ENCODE measurements around the gene CNTN5. TPM values are rescaled to one million over a fixed set of nuclear protein-coding genes. Genes with fewer than 3 reads are reported as not detected.

CNTN5 gene
- total RNA-seq, 1 experiment from 2014 or later, result not detected

DNA sequence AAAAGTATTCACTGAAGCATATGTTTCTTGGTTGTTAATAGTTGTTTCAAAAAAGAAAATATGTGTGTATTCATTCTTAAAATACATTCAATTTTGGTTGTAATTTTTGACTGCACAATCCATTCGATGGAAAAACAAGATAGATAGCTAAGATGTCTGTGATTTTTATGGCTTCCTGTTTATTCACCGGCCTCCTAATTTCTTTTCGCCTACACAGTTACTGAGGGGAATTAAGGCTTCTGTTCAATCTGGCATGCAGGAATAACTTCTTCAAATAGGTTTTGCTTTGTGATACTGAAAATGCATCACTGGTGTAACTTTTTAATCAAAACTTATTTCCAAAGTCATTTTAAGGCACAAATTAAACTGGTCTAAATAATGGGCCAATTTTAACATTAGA, 1375.5 kb downstream of the CNTN5 start:
- H3K9ac ChIP-seq (ENCODE audit: extremely low read depth, insufficient read length, low read length), result no peak overlapping the region
- H3K4ac ChIP-seq (ENCODE audit: low read depth, low read length), result no peak overlapping the region
- Mint-ChIP-seq H3K27ac (no peak overlapping the region), H3K9me3 (no peaks in the 10 kb centered on the region; a peak in 1 of 5 replicates), H3K36me3 (ENCODE audit: insufficient read depth in 1 of 3, low read depth in 3 of 3) (peaks cover 0 to under 1% (median 0%) of the 10 kb centered on the region in 3 experiments; a peak in 1 of 7 replicates), H3K27me3 (ENCODE audit: low read depth) (no peaks in the 10 kb centered on the region), H3K4me1 (peaks cover 5 to 7% of the 10 kb centered on the region in 2 experiments; a peak in 3 of 4 replicates), H3K4me3 (no peak overlapping the region)
- TF ChIP-seq, protein P1, sequence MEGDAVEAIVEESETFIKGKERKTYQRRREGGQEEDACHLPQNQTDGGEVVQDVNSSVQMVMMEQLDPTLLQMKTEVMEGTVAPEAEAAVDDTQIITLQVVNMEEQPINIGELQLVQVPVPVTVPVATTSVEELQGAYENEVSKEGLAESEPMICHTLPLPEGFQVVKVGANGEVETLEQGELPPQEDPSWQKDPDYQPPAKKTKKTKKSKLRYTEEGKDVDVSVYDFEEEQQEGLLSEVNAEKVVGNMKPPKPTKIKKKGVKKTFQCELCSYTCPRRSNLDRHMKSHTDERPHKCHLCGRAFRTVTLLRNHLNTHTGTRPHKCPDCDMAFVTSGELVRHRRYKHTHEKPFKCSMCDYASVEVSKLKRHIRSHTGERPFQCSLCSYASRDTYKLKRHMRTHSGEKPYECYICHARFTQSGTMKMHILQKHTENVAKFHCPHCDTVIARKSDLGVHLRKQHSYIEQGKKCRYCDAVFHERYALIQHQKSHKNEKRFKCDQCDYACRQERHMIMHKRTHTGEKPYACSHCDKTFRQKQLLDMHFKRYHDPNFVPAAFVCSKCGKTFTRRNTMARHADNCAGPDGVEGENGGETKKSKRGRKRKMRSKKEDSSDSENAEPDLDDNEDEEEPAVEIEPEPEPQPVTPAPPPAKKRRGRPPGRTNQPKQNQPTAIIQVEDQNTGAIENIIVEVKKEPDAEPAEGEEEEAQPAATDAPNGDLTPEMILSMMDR (conservative IDR thresholded peaks at IDR 0.05), result no peak
- H3K56ac ChIP-seq (ENCODE audit: insufficient read length, low read depth, low read length), result no peak overlapping the region
- no CpG with 5 or more reads among the region's 3 CpGs for WGBS (ENCODE audit: extremely low coverage, insufficient read length, low lambda C conversion rate)
- no peak overlapping the region for H3K18ac ChIP-seq (ENCODE audit: insufficient read length, low read depth, low read length)
- no peak overlapping the region for H4K91ac ChIP-seq (ENCODE audit: insufficient read length, low read depth, low read length)
- H4K20me1 ChIP-seq (ENCODE audit: control insufficient read depth, insufficient read depth, insufficient read length), result no peaks in the 10 kb centered on the region
- H4K5ac ChIP-seq (ENCODE audit: insufficient read length, low read depth, low read length), result no peak overlapping the region
- no peaks in the 10 kb centered on the region for H3K27me3 ChIP-seq (ENCODE audit: insufficient read depth, low read length)
- no peak overlapping the region for H3K14ac ChIP-seq (ENCODE audit: insufficient read depth, low read length)
- no peak overlapping the region for H3K23ac ChIP-seq (ENCODE audit: insufficient read length, low read depth, low read length)
- H2BK15ac ChIP-seq (ENCODE audit: low read depth, low read length), result no peak overlapping the region
- no peak overlapping the region for H2AK5ac ChIP-seq (ENCODE audit: insufficient read length, low read length)
- H2BK5ac ChIP-seq (ENCODE audit: insufficient read length, low read length), result no peak overlapping the region
- H3K23me2 ChIP-seq (ENCODE audit: insufficient read length, low read depth, low read length, poor library complexity, severe bottlenecking), result no peaks in the 10 kb centered on the region
- no peak for DNase-seq
- no peaks in the 10 kb centered on the region for H3K79me2 ChIP-seq (ENCODE audit: insufficient read depth, low read length)
- H4K8ac ChIP-seq (replicated peaks; ENCODE audit: insufficient read length, low read depth, low read length), result no peak overlapping the region
- no peak overlapping the region for H2BK120ac ChIP-seq (ENCODE audit: low read depth, low read length, poor library complexity, severe bottlenecking)
- no peak overlapping the region for H3T11ph ChIP-seq (ENCODE audit: low read length)
- H2BK20ac ChIP-seq (ENCODE audit: low read depth, low read length, poor library complexity, severe bottlenecking), result no peak overlapping the region
- H3K79me1 ChIP-seq (ENCODE audit: insufficient read depth, low read depth, low read length, poor library complexity, severe bottlenecking), result no peaks in the 10 kb centered on the region
- no peak overlapping the region for H2BK12ac ChIP-seq (ENCODE audit: insufficient read length, low read depth, low read length)
- H3K27ac ChIP-seq (ENCODE audit: insufficient read length, low read depth, low read length), result no peak overlapping the region
- no peaks in the 10 kb centered on the region for H3K9me3 ChIP-seq (ENCODE audit: control insufficient read depth, low read depth, low read length)
- no peaks in the 10 kb centered on the region for H3K4me1 ChIP-seq (ENCODE audit: insufficient read depth, low read length)
- H2AFZ ChIP-seq (ENCODE audit: low read length), result no peak overlapping the region
- H3K4me2 ChIP-seq (ENCODE audit: insufficient read depth, insufficient read length, low read length), result no peak overlapping the region
